Uterus (tissue), 4 donors: ENCODE data around the gene NEGR1. TPM values are rescaled to one million over a fixed set of nuclear protein-coding genes. Genes with fewer than 3 reads are reported as not detected.

Experiments used
- DNase-seq, 2 donors: peaks; one replicate each; pipeline ENCODE4 v3.0.0-alpha.2; 2019 to 2020
- H3K27ac ChIP-seq, 2 donors: fragments of 200-600 bp; sonication (generic); 1 replicate in 1 of 2; 2 replicates in 1 of 2; pipeline ENCODE4 v1.5.1; 2016 to 2018
- H3K27me3 ChIP-seq, 2 donors: fragments of 200-600 bp; sonication (generic); one replicate each; pipeline ENCODE4 v1.5.1; 2018 to 2019; ENCODE audit warnings: control low read depth in 1 of 2
- H3K36me3 ChIP-seq, 2 donors: fragments of 200-600 bp; sonication (generic); one replicate each; pipeline ENCODE4 v1.5.1; 2019; ENCODE audit warnings: control low read depth in 1 of 2
- H3K4me1 ChIP-seq, 2 donors: fragments of 200-600 bp; sonication (generic); one replicate each; pipeline ENCODE4 v1.5.1; 2018 to 2019; ENCODE audit warnings: control low read depth in 1 of 2
- H3K4me3 ChIP-seq, 2 donors: fragments of 200-600 bp; sonication (generic); 1 replicate in 1 of 2; 2 replicates in 1 of 2; pipeline ENCODE4 v1.5.1; 2018 to 2019; ENCODE audit warnings: mild to moderate bottlenecking in 1 of 2
- H3K9me3 ChIP-seq, 2 donors: fragments of 200-600 bp; sonication (generic); one replicate each; pipeline ENCODE4 v1.5.1; 2019; ENCODE audit warnings: control low read depth in 1 of 2
- CTCF ChIP-seq, 4 experiments: fragments of 200-600 bp in 2 of 4; fragments of 450-650 bp in 2 of 4; sonication (generic) in 2 of 4; IDR thresholded peaks; one replicate each; pipeline ENCODE4 v1.5.1; 2016 to 2019; ENCODE audit warnings: antibody characterized with exemption in 4 of 4, mild to moderate bottlenecking in 2 of 4, moderate library complexity in 1 of 4
- POLR2A ChIP-seq, 2 donors: fragments of 450-650 bp; IDR thresholded peaks; one replicate each; pipeline ENCODE4 v1.6.1; 2016; ENCODE audit warnings: antibody characterized with exemption in 2 of 2, mild to moderate bottlenecking in 1 of 2, moderate library complexity in 1 of 2
- intact Hi-C: fragments of 100-400 bp; cut with DNase I; formaldehyde crosslinking; loops from one replicate; pipeline ENCODE4 v1.15.1; 2023; ENCODE audit warnings: low total_unique reads
- total RNA-seq, 4 donors: library from RNA; depleted of rRNA in 3 of 4; stranded (reverse); fragments of >200 nt in 3 of 4; gene quantifications; one replicate each; pipeline versions ENCODE4 v1.1.0 to v1.2.4, GENCODE V29; 2014 to 2023
- donor health status: DM: yes; HTN: yes; CAD: no.

NEGR1 gene
- total RNA-seq, 4 donors from 2014 or later: 6.7 to 42.9 (median 33.3) TPM

DNA sequence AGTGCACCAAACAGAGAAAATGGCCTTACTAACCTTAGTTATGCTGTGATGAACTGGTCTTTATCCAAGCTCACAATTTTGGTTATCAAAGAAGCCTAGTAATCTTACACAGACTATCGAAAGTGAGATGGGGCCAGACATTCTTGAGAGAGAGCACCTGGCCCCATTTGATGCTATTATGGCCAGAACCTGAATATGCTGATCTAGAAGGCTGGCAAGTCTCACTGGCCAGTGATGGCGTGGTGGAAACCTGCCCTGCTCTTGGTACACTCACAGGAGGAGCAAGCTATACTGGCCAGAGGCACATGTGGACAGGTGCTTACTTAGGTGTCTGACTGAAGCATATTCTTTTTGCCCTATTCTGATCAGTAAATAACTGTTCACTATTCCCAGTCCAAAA lies 843.7 kb downstream of the NEGR1 start:
- H3K9me3 ChIP-seq: no peaks in the 10 kb centered on the region
- no peak overlapping the region for H3K4me3 ChIP-seq
- no peak overlapping the region for H3K27ac ChIP-seq
- H3K36me3 ChIP-seq: no peaks in the 10 kb centered on the region
- TF ChIP-seq POLR2A (IDR thresholded peaks at IDR 0.05): no peak
- TF ChIP-seq CTCF (IDR thresholded peaks at IDR 0.05): no peak
- intact Hi-C loops: no loop called here
- no peaks in the 10 kb centered on the region for H3K27me3 ChIP-seq
- no peak for DNase-seq
- H3K4me1 ChIP-seq: no peaks in the 10 kb centered on the region

DNA sequence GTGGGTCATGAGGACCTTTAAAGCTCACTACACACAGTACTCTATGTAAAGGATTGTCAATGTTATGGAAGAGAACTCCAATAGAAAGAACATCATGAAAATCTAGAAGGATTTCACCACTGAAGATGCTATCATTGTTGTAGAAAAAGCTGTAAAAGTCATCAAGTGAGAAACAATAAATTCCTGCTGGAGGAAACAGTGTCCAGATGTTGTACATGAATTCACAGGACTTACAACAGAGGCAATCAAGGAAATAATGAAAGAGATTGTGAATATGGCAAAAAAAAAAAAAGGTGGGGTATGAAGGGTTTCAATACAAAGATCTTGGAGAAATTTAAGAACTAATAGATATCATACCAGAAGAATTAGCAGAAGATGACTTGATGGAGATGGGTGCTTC lies 846.4 kb downstream of the NEGR1 start:
- TF ChIP-seq POLR2A (IDR thresholded peaks at IDR 0.05) (no peak), CTCF (IDR thresholded peaks at IDR 0.05) (no peak)
- Histone ChIP-seq H3K9me3 (no peaks in the 10 kb centered on the region), H3K36me3 (no peaks in the 10 kb centered on the region), H3K27ac (no peak overlapping the region), H3K4me3 (no peak overlapping the region), H3K4me1 (no peaks in the 10 kb centered on the region), H3K27me3 (no peaks in the 10 kb centered on the region)
- DNase-seq: no peak
- intact Hi-C loops: no loop called here

- H3K27me3 ChIP-seq: no peaks in the 10 kb centered on the region
- H3K27ac ChIP-seq: no peak overlapping the region
- DNase-seq: no peak
- no peak overlapping the region for H3K4me3 ChIP-seq
- intact Hi-C loops: no loop called here
- no peaks in the 10 kb centered on the region for H3K36me3 ChIP-seq
- TF ChIP-seq POLR2A (IDR thresholded peaks at IDR 0.05): no peak
- TF ChIP-seq CTCF (IDR thresholded peaks at IDR 0.05): no peak
- H3K9me3 ChIP-seq: no peaks in the 10 kb centered on the region
- no peaks in the 10 kb centered on the region for H3K4me1 ChIP-seq
Observed at GRCh38 chr1:71434240-71434639, 848.1 kb downstream of the NEGR1 start.

- DNase-seq: no peak
- no peaks in the 10 kb centered on the region for H3K9me3 ChIP-seq
- no peak for TF ChIP-seq POLR2A (IDR thresholded peaks at IDR 0.05)
- TF ChIP-seq CTCF (IDR thresholded peaks at IDR 0.05): no peak
- intact Hi-C loops: no loop called here
- no peaks in the 10 kb centered on the region for H3K4me1 ChIP-seq
- no peak overlapping the region for H3K27ac ChIP-seq
- no peaks in the 10 kb centered on the region for H3K36me3 ChIP-seq
- no peak overlapping the region for H3K4me3 ChIP-seq
- no peaks in the 10 kb centered on the region for H3K27me3 ChIP-seq
Observed at GRCh38 chr1:71428029-71428428, 854.3 kb downstream of the NEGR1 start.

DNA sequence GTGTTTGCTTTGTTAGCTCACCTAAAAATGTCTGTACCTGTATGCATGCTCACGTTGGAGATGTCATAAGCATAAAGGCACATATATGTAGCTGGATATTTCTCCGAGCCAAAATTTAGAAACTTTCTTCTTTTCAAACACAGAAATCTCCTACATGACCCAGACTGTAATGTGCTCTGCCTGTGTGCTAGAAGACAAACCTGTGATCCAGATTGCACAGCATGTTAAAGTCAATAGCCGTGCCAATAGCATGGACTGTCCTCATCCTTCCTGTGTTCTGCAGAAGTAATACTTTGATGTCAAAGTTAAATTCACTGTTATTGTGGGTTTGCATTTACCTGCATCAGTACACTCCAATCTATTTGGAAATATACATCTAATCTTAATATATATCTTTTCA lies 855.3 kb downstream of the NEGR1 start:
- no peak overlapping the region for H3K27ac ChIP-seq
- H3K4me1 ChIP-seq: no peaks in the 10 kb centered on the region
- H3K4me3 ChIP-seq: no peak overlapping the region
- no peaks in the 10 kb centered on the region for H3K27me3 ChIP-seq
- no peaks in the 10 kb centered on the region for H3K9me3 ChIP-seq
- intact Hi-C loops: no loop called here
- no peak for TF ChIP-seq CTCF (IDR thresholded peaks at IDR 0.05)
- no peak for TF ChIP-seq POLR2A (IDR thresholded peaks at IDR 0.05)
- H3K36me3 ChIP-seq: no peaks in the 10 kb centered on the region
- no peak for DNase-seq
